ENCODE results near the gene BLID. TPM values are rescaled to one million over a fixed set of nuclear protein-coding genes. Genes with fewer than 3 reads are reported as not detected.

Gene BLID
- polyA plus RNA-seq, 3 donors, result not detected

DNA sequence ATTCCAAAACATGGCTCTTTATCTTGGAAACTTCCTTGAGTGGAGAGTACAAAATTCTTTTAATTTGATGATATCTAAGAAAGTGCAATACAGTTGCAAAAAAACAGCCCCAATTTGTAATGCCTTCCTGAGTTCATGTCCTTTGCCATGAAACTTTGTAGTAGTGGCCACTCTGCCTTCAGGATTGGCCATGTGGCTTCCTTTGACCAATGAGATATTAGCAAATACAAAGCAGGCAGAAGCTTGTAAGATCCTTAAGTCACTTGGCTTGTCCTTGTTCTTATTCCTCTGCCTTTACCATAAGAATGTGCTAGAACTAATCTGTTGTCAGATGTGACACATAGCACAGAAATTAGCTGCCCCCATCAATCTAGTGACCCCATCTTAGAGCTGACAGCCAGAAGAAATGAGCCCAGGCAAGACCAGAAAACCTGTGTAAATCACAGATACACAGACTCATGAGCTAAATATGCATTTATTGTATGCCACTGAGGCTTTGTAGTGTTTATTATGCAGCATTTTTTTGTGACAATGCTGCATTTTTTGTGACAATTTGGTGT lies 29.8 kb upstream of the BLID start:
- H3K27ac ChIP-seq (ENCODE audit: low read depth, low read length), result no peak overlapping the region

DNA sequence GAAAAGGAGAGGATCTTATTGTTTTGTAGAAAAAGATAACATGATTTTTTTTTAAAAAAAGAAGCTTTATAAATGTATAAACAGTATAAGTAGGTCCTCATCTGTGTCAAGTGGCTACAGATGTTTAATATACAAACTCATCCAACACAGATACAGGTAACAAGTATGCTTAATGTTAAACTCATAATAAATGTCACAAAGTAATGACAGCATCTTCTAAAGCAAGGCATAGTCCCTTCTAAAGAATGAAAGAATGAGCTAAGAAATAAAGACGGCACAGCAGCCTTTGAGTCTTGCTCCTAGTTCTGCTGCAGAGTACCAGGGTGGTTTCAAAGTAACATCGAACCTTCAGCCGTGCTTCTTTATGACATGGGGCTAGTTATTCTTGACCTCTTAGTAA lies 28.7 kb upstream of the BLID start:
- 88 to 96% (median 93%) methylated on average over 3 of the region's 3 CpGs for WGBS, 3 donors
- no peak overlapping the region for H3K27ac ChIP-seq (ENCODE audit: low read depth, low read length)

DNA sequence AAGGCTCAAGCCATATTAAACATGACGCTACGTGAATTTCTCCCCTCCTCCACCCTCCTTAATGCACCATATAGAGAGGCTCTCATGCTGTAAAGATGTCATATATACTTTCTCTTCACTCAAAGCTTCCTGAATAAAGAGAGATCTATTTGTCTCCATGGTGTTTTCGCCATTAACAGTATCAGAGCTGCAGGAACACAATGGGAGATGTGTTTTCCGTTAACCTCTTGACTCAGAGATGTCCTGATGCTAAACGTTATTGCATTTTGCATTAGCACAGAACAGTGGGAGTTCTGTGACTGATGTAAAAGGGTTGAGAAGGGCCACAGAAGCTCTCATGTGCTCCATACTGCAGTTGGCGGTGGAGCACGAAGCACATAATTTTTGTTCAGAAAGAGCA lies 25.7 kb upstream of the BLID start:
- no peak overlapping the region for H3K27ac ChIP-seq (ENCODE audit: low read depth, low read length)
- whole genome bisulfite sequencing, 3 donors, result 75 to 84% (median 82%) methylated on average over 7 of the region's 7 CpGs

DNA sequence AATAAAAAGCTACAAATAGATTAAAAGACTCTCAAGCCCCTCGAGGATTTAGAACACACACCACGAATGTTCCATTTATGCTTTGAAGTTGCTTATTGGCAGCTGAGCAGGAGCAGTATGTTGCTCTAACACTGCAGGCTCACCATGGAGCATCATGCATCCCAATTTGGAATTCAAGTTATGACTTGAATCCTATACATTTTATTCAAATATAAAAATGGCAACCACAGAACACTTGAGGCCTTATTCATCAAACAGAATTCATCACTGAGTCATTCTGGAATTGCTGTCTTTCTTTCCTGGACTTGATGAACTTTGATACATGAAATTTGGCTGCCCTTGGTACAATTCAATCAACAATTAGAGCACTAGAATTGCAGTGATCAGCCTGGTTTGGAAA lies 24.5 kb upstream of the BLID start:
- H3K27ac ChIP-seq (ENCODE audit: low read depth, low read length), result no peak overlapping the region

DNA sequence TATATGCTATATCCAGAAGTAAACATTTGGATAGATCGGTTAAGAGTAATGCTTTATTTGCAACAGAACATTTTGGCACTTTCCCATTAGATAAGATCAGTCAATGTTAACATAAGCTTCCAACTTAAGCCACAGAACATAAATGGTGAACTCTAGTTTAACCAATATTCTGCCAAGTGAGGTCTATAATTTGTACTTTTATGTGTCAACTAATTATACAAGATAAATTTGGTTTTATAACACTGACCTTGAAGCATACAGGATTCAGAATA lies 23.5 kb upstream of the BLID start:
- no peak overlapping the region for H3K27ac ChIP-seq (ENCODE audit: low read depth, low read length)
- WGBS, 3 donors, result 13 to 53% (median 32%) methylated on average over 1 of the region's 1 CpG

More for the DNA sequence above, 24.5 kb upstream of the BLID start:
- whole genome bisulfite sequencing, 3 donors, result 67 to 87% (median 68%) methylated on average over 2 of the region's 2 CpGs

DNA sequence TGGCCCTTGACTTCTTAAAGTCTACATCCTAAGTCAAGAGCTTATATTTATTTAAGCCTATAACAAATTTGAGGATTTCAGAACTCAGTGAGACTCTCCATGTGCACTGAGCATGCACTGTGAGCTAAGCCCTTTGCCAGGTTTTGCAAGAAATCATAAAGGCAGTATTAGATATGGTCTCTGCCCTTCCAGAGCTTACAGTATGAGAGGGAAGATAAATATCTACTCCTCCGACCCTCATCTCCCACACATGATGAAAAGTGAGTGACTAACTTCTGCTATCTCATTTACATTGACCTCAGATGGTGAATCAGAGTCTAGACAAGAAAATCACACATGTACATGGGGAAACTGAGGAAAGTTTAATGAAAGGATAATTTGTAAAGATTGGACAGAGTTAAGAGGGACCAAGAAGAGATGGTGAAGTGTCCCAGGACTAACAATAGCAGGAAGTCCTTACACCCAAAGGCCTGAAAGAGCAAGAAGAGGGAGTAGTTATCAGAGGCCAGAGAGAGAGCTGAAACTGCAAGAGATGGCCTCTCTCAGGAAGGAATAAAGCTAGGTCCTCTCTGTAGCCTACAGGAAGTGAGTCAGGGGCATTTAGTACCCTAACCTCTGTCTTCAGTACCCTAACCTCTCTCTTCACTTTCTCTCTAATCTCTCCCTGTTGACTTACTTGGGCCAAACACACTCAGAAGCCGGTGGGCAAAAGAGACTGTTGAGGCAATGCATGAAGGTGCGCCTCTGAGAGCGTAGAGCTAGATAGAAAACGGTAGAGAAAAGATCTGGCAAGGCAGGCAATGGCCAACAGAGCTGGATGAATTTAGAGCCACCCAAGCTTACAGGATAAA lies 23.0 kb upstream of the BLID start:
- WGBS, 3 donors, result 48 to 75% (median 67%) methylated on average over 5 of the region's 5 CpGs
- no peak overlapping the region for H3K27ac ChIP-seq (ENCODE audit: low read depth, low read length)

DNA sequence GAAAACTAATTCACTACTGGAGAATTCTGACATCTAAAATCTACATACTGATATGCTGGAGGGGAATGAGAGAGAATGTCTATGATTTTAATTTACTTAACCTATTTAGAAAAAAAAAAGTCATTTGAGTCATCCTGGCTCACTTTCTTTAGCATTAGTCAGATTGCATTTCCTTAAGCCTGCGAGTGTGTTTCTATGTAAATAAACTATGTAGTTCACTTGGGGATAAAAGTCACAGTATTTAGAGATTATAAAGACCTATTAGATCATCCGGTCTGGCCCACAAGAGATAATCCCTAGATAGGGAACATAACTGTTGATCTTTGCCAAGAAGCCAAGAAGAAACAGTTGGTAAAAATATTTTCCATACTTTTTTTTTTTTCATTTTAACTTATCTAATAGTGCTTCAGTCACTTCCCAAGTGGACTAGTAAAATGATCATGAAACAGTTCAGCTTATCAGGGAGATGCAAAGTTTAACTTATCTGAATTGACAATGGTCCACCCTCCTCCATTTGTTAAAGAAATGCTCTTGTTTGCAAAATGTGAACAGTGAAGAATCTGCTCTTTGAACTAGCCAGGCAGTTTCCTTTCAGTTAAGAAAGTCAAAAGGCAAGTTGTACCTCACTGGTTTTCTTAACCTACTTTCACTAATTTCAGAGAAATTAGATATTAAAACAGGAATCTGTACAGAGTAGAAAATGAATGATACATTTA lies 21.2 kb upstream of the BLID start:
- H3K27ac ChIP-seq (ENCODE audit: low read depth, low read length), result no peak overlapping the region
- WGBS, 3 donors, result 20 to 46% (median 20%) methylated on average over 2 of the region's 2 CpGs

DNA sequence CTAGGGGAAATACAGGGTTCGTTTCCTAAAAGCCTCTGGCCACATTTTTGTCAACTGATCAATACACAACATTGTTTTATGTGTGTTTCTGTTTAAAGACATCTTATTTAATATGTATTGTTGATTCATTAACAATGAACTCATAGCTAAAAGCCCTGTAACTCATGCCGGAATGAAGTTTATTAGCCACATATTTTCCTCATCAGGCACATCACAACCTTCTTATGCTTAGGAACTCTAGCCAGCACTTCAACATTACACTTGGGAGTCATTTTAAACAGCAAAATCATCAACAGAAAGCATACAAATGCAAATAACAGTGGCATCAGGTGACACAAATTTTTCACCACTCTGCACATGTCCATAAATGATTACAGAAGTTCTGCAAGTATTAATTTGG lies 15.1 kb upstream of the BLID start:
- 46 to 74% (median 52%) methylated on average over 2 of the region's 2 CpGs for WGBS, 3 donors
- no peak overlapping the region for H3K27ac ChIP-seq (ENCODE audit: low read depth, low read length)

DNA sequence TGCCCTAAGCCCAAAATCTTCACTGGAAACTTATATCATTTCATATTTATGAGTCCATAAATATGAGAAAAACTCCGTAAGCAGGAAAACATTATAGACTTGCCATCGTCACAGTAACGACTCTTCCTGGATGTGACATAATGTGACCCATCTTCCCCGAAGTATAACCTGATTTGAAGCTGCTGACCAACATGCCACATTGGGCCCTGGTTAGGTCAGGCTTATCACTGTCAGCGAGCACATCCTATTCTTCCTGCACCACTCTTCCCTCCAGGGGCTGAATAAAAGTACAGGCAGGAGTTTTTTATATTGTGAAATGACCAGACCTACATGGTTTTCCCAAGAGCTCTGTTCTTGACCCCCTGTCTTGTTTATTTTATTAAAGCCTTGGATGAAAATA lies 12.1 kb upstream of the BLID start:
- 77 to 85% (median 83%) methylated on average over 5 of the region's 5 CpGs for WGBS, 3 donors
- H3K27ac ChIP-seq (ENCODE audit: low read depth, low read length), result no peak overlapping the region

DNA sequence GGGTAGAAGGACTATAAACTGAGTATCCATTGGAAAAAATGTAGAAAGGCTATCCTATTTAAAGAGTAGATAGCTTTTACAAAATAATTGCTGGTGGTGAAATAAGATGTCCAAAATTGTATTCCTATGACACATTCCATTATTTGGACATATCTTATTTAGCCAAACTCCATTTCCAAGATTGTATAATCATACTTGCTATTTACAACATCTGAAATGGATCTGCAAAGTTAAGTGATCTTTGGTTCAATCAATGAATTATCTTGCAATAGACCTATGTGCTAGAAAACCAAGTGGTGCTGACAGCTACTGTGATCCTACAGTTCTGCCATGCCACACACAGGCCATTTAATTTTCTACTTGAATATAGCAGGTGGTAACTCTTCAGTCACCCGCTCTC lies 11.0 kb upstream of the BLID start:
- H3K27ac ChIP-seq (ENCODE audit: low read depth, low read length), result no peak overlapping the region
- WGBS, 3 donors, result 89 to 97% (median 93%) methylated on average over 1 of the region's 1 CpG

DNA sequence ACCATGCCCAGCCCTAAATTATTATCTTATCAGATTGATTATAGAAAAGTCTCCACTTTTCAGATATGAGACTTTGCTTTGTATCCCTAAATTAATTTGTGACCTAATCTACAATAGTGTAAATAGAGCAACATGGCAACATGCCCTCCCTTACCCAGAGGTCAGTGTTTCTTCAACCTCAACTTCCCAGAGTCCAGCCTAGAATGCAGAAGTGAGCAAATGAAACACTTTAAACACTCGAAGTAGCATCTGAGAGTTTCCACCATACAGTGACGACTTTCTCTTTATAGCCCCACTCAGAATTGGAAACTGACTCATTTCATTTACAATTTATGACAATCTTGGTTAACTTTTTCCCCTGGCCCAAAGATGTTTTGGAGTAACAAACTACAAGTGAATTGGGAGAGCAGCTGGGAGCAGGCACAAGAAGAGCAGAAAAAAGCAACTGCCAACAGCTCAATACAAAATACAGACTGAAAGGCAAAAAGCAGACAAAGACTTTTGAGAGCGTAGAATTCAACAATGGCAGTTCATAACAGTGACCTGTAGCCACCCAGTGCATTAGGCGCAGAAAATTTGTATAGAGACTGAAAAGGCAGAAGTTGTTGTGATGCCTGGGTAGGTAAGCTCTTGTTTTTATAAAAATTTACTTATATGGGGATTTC lies 10.1 kb upstream of the BLID start:
- WGBS, 3 donors, result 78 to 80% (median 79%) methylated on average over 4 of the region's 4 CpGs
- no peak overlapping the region for H3K27ac ChIP-seq (ENCODE audit: low read depth, low read length)

DNA sequence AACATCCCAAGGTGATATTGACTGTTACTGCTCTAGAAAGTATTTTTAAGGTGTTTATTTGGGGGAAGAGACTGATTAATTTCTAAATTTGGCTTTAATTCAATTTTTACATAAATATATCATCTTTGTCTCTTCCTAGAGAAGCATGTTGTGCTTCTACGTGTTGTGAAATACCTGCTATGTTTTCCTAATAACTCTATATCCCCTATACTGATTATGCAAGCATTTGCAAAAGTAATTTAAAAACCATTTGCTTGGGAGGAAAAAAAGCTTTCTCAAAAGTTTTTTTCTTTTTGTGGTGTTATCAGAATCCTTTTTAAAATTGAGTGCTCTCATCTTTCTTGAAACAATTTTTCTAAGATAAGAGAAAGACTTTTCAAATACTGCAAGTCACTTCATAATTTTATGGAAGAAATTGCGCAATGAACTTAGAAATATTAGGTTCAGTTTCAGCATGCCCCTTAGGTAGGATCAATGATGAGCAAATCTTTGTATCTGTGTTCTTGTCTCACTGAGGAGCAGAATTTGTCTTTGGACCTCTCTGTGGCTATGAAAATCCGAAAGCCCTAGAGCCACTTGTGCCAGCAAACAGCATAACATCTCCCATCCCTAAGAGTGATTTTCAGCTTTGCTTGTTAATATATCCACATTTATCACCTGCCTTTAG lies 7.4 kb upstream of the BLID start:
- no peak overlapping the region for H3K27ac ChIP-seq (ENCODE audit: low read depth, low read length)
- 72 to 83% (median 80%) methylated on average over 3 of the region's 3 CpGs for WGBS, 3 donors

DNA sequence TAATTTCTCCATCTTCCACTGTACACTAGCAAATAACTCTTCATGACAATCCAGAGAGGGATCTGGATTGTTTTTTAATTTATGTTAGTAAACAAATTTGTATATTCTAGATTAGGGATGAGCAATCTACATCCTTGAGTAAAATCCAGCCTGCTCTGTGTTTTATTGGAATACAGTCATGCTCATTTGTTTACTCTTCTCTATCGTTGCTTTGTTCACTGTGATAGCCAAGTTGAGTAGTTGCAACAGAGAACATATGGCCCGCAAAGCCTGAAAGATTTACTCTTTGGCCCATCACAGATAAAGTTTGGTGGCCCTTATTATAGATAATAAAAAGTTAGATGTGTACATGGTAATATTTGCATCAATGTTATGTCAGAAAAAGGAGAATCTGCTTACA lies 6.2 kb upstream of the BLID start:
- no peak overlapping the region for H3K27ac ChIP-seq (ENCODE audit: low read depth, low read length)
- 46 to 85% (median 72%) methylated on average over 2 of the region's 2 CpGs for WGBS, 3 donors

DNA sequence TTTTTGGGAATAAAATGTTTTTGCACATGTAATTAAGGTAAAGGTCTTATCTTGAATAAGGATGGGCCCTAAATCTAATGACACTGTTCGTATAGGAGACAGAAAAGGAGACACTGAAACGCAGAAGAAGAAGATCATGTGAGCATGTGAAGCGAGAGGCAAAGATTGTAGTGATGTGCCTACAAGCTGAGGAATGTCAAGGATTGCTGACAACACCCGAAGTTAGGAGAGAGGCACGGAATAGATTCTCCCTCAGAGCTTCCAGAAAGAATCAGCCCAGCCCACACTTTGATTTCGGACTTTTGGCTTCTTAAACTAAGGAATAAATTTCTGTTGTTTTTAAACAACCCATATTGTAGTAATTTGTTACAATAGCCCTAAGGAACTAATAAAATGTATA lies 4.1 kb upstream of the BLID start:
- H3K27ac ChIP-seq (ENCODE audit: low read depth, low read length), result no peak overlapping the region
- WGBS, 3 donors, result 77 to 93% (median 82%) methylated on average over 6 of the region's 6 CpGs

DNA sequence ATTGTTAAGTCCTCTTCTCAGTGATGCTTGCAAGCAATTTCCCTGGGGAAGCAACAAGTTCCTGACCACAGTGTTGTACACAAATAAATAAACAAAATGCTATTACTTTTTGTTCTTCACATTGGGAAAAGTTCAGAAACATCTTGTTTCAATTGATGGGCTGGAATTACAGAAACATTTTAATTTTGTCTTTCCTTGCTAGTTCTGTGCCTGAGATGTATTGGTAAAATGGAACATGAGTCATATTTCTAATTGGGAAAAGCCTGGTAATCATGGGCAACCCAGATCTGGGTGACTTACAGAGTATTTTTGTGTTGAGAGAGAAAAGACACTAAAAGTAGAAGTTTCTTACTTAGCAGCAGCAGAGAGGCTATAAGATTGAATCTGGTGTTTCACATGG lies 576 bp upstream of the BLID start:
- no peak overlapping the region for H3K27ac ChIP-seq (ENCODE audit: low read depth, low read length)

DNA sequence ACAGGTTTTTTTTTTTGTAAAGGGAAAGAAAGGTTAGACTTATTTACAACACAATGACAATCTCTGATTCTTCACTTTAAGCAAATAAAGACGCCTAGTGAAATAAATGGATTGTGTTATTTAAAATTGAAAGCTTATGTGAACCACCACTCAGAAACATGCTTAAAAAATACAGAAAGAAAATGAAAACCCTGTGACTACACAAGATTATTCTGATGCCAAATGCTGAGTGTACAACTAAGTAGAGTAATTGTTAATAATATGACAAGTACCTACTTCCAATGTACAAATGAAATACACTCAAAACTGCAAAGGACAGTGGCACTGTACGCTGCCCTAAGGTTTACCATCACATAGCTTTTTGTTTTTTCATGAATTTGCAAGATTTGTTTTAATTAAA lies 1.0 kb downstream of the BLID start:
- WGBS, 3 donors, result 78 to 81% (median 78%) methylated on average over 2 of the region's 2 CpGs
- H3K27ac ChIP-seq (ENCODE audit: low read depth, low read length), result no peak overlapping the region

DNA sequence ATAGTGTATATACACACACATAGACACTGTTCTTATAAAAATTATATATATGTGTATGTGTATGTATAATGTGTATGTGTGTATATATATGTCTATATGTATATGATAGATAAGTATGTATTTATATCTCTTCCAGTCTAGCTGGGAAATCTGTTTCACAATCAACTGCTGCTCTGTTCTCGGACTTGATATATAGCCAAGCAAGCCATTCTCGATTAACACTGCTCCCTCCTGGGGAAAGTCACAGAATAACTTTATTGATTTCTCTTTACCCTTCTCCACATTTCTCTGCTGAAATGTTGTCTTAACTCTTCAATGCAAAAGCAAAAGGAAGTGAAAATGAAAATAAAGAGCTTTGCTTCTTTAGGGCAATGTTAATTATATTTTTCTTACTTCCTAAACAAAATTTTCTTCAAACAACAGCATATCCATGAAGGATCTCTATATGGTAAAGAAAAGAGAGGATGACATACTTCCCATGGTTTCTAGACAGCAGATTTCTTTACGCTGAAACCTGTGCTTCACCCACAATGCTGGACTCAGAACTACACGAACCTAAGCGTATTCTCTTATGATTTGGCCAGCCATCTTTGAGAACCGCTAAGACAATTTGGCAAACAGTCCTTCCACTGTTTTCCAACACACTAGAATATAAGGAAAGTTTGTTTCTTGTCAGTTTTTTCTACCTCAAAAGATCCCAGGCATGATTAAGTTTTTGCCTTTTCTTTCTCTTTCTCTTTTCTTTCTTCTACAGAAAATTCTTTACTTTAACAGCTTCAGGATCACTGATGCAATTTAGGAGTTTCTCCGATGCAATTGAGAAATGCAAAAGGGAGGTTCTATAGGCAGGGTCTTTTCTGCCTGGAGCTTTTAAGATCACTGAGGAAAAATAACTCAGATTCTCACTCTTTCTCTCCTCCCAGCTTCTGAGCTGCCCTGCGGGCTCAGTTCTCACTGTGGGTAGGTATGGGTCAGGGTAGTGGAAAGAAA lies 1.9 kb downstream of the BLID start:
- WGBS, 3 donors, result 57 to 72% (median 70%) methylated on average over 8 of the region's 8 CpGs
- no peak overlapping the region for H3K27ac ChIP-seq (ENCODE audit: low read depth, low read length)
